ENCODE measurements around the gene SAMD4B. TPM values are rescaled to one million over a fixed set of nuclear protein-coding genes. Genes with fewer than 3 reads are reported as not detected.
"Not testable (repeated sequence)": the region's sequence is repeated elsewhere in the genome, so short reads cannot be mapped to it uniquely, and the experiment has no call there.

The SAMD4B gene
- total RNA-seq, 1 donor from 2014 or later: 100 TPM

DNA sequence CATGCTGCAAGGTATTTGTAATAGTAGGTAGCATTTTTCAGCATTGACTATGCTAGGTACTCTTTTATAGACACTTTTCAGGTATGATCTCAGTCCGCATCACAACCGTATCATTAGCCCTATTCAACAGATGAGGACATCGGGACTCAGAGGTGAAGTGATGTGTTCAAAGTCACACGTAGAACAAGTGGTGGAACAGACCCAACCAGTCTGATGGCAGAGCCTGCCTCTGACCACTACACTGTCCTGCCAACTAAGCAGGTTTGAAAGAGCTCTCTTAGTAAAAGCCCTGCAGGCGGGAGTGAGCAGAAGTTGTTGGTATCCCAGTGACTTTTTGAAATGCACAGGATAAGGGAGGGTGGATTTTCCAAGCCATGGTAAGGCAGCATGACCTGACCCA lies 28.5 kb downstream of the SAMD4B start:
- DNase-seq (ENCODE audit: extremely low spot score, unreplicated experiment): no peak
- Mint-ChIP-seq H3K27me3 (ENCODE audit: unreplicated experiment) (no peaks in the 10 kb centered on the region), H3K27ac (ENCODE audit: unreplicated experiment) (no peak overlapping the region), H3K36me3 (ENCODE audit: unreplicated experiment) (peaks cover 34% of the 10 kb centered on the region), H3K9me3 (ENCODE audit: unreplicated experiment) (no peaks in the 10 kb centered on the region), H3K4me1 (ENCODE audit: unreplicated experiment) (peaks cover 17% of the 10 kb centered on the region), H3K4me3 (ENCODE audit: unreplicated experiment) (no peak overlapping the region)
- TF ChIP-seq, protein P1, sequence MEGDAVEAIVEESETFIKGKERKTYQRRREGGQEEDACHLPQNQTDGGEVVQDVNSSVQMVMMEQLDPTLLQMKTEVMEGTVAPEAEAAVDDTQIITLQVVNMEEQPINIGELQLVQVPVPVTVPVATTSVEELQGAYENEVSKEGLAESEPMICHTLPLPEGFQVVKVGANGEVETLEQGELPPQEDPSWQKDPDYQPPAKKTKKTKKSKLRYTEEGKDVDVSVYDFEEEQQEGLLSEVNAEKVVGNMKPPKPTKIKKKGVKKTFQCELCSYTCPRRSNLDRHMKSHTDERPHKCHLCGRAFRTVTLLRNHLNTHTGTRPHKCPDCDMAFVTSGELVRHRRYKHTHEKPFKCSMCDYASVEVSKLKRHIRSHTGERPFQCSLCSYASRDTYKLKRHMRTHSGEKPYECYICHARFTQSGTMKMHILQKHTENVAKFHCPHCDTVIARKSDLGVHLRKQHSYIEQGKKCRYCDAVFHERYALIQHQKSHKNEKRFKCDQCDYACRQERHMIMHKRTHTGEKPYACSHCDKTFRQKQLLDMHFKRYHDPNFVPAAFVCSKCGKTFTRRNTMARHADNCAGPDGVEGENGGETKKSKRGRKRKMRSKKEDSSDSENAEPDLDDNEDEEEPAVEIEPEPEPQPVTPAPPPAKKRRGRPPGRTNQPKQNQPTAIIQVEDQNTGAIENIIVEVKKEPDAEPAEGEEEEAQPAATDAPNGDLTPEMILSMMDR (IDR thresholded peaks at IDR 0.05): no peak

DNA sequence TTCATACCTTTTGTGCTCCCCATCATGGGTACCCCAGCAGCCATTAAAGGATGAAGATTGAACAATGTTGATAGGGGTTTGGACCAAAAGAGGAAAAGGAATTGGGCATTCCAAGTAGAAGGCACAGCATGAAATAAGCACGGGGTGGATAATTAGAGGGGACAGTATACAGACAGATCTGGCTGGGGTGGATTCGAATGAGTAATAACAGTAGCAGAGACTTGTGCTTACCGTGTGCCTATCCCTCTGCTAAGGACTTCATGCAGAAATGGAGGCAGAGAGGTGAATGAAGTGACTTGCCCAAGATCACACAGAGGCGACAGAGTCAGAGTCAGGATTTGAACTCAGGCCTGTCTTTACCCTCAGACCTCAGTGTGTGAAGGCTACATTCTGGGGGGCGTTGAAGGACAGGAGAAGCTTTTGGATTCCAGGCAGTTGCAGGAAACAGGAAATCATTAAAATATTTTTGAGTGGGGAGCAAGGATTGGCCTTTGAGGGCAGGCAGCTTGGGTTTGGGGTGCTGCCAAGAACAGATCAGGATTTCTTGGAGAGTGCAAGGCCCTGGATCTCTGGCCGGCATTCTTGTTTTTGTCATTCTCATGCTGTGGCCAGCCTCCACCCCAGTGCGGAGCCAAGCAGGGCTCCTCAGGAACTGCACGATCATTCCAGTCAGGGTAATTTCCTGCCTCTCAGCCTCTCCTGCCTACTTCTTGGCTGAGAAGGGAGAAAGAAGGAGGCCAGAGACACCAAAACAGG lies 30.0 kb downstream of the SAMD4B start:
- no peak for DNase-seq (ENCODE audit: extremely low spot score, unreplicated experiment)
- Mint-ChIP-seq H3K27me3 (ENCODE audit: unreplicated experiment) (no peaks in the 10 kb centered on the region), H3K36me3 (ENCODE audit: unreplicated experiment) (peaks cover 43% of the 10 kb centered on the region), H3K9me3 (ENCODE audit: unreplicated experiment) (no peaks in the 10 kb centered on the region), H3K4me3 (ENCODE audit: unreplicated experiment) (no peak overlapping the region), H3K4me1 (ENCODE audit: unreplicated experiment) (peaks cover 17% of the 10 kb centered on the region), H3K27ac (ENCODE audit: unreplicated experiment) (peak overlapping the region; percentile 88)
- TF ChIP-seq, protein P1 (IDR thresholded peaks at IDR 0.05): no peak

DNA sequence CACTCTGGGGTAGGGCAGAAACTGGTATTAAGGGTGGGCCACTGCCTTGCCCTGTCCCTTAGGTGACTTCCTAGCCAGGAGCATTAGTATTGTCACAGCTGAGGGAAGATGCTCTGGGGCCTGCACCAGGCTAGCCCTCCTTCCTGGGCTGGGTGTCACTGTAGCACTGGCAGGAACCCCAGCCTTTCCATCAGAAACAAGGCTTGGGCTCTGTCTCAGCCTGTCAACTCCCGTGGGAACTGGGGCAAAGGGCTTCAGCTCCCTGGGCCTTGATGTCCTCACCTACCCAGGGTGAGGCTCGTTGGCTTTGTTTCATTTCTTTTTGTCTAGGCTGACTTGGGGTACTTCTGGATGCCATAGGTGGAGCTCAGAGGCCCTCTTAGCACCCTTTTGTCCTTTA lies 30.7 kb downstream of the SAMD4B start:
- Mint-ChIP-seq H3K4me1 (ENCODE audit: unreplicated experiment) (peaks cover 17% of the 10 kb centered on the region), H3K36me3 (ENCODE audit: unreplicated experiment) (peaks cover 47% of the 10 kb centered on the region), H3K4me3 (ENCODE audit: unreplicated experiment) (no peak overlapping the region), H3K9me3 (ENCODE audit: unreplicated experiment) (no peaks in the 10 kb centered on the region), H3K27ac (ENCODE audit: unreplicated experiment) (peak overlapping the region; percentile 88), H3K27me3 (ENCODE audit: unreplicated experiment) (no peaks in the 10 kb centered on the region)
- TF ChIP-seq, protein P1 (IDR thresholded peaks at IDR 0.05): no peak
- no peak for DNase-seq (ENCODE audit: extremely low spot score, unreplicated experiment)

DNA sequence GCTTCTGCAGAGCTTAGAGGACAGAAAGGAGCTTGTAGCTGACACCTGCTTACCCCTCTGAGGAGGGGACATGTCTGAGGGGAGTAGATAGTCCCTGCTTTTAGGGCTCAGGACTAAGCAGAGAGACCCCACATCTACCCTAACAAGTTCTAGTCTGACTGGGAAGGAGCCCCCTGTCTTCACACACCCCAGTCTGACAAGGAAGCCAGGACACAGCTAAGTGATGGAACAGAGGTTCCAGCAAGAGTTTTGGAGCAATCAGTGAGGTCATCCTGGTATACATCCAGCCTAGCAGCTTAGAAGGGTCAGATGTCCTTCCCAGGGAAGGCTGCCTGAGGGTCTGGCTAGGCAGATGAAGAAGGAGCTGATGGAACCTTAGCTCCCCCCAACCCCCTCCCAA lies 33.7 kb downstream of the SAMD4B start:
- no peaks in the 10 kb centered on the region for H3K9me3 Mint-ChIP-seq (ENCODE audit: unreplicated experiment)
- DNase-seq (ENCODE audit: extremely low spot score, unreplicated experiment): no peak
- H3K4me1 Mint-ChIP-seq (ENCODE audit: unreplicated experiment): peaks cover 17% of the 10 kb centered on the region
- TF ChIP-seq, protein P1 (IDR thresholded peaks at IDR 0.05): no peak
- peaks cover 48% of the 10 kb centered on the region for H3K36me3 Mint-ChIP-seq (ENCODE audit: unreplicated experiment)
- H3K27me3 Mint-ChIP-seq (ENCODE audit: unreplicated experiment): no peaks in the 10 kb centered on the region
- no peak overlapping the region for H3K27ac Mint-ChIP-seq (ENCODE audit: unreplicated experiment)
- no peak overlapping the region for H3K4me3 Mint-ChIP-seq (ENCODE audit: unreplicated experiment)

DNA sequence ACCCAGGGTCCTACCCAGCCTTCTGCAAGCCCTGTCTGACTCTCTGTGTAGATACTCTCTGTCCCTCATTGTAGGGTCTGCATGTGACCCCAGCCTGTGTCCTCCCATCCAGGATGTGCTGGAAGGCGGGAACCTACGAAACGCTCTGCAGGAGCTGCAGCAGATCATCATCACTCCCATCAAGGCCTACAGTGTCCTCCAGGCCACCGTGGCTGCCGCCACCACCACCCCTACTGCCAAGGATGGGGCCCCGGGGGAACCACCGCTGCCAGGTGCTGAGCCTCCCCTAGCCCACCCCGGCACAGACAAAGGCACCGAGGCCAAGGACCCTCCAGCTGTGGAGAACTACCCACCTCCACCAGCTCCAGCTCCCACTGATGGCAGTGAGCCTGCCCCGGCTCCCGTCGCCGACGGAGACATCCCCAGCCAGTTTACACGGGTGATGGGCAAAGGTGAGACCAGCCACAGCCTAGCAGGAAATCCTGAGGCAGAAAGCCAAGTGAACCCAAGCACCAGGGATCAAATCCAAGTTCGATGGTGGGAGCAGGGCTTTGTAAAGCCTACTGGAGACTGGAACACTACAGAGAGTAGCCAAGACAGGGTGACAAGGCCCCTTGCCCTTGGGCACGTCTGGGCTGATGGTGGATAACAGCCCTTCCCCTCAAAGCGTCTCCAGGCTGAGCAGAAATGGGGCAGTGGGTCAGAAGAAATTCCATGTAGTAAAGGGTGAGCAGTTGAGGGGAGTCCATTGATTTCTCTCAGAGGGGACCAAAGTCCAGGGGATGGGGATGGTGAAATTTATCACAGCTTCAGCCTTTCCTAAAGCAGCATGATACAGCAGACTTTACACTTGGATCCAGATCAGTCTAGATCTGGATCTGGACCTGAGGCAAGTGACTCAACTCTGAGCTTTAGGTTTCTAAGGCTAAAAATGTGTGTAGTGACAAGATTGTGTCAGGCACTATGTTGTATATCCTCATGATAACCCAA lies 35.4 kb downstream of the SAMD4B start:
- H3K36me3 Mint-ChIP-seq (ENCODE audit: unreplicated experiment): peaks cover 54% of the 10 kb centered on the region

DNA sequence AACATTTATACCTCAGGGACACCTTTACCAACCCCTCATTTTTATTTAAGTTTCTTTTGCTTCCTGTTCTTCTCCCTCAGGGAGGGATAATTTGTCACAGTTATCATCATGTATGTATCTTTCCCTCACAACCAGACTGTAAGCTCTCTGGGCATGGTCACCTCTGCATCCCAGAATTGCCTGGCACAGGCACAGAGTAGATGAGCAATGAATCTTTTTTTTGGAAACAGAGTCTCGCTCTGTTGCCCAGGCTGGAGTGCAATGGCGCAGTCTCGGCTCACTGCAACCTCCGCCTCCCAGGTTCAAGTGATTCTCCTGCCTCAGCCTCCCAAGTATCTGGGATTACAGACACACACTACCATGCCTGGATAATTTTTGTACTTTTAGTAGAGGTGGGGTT lies 37.1 kb downstream of the SAMD4B start:
- H3K27me3 Mint-ChIP-seq (ENCODE audit: unreplicated experiment); H3K27ac Mint-ChIP-seq (ENCODE audit: unreplicated experiment); H3K4me3 Mint-ChIP-seq (ENCODE audit: unreplicated experiment); H3K4me1 Mint-ChIP-seq (ENCODE audit: unreplicated experiment); H3K9me3 Mint-ChIP-seq (ENCODE audit: unreplicated experiment); DNase-seq (ENCODE audit: extremely low spot score, unreplicated experiment): not testable (repeated sequence)
- H3K36me3 Mint-ChIP-seq (ENCODE audit: unreplicated experiment): peaks cover 51% of the 10 kb centered on the region

More for the DNA sequence above, 35.4 kb downstream of the SAMD4B start:
- no peak overlapping the region for H3K27ac Mint-ChIP-seq (ENCODE audit: unreplicated experiment)
- TF ChIP-seq, protein P1 (IDR thresholded peaks at IDR 0.05): no peak
- no peaks in the 10 kb centered on the region for H3K9me3 Mint-ChIP-seq (ENCODE audit: unreplicated experiment)
- DNase-seq (ENCODE audit: extremely low spot score, unreplicated experiment): no peak
- peaks cover 7% of the 10 kb centered on the region for H3K4me1 Mint-ChIP-seq (ENCODE audit: unreplicated experiment)
- H3K27me3 Mint-ChIP-seq (ENCODE audit: unreplicated experiment): no peaks in the 10 kb centered on the region
- no peak overlapping the region for H3K4me3 Mint-ChIP-seq (ENCODE audit: unreplicated experiment)

Measured in osteocyte (in vitro differentiated cells).